HG03432 (cell line): ENCODE data around the gene HLA-G.
"Not testable (repeated sequence)": the region's sequence is repeated elsewhere in the genome, so short reads cannot be mapped to it uniquely, and the experiment has no call there.

Experiments used
- ATAC-seq: cut with Tn5 transposase; IDR thresholded peaks from one replicate; pipeline ENCODE4 v1.9.1; 2021; ENCODE audit warnings: mild to moderate bottlenecking, moderate library complexity; ENCODE audit not compliant: unreplicated experiment

Gene HLA-G

GRCh38 chr6:29864037-29864810 is 36.6 kb downstream of the HLA-G start:
- ATAC-seq = no peak

- ATAC-seq = no peak
Observed at GRCh38 chr6:29865631-29866030, 38.0 kb downstream of the HLA-G start.

GRCh38 chr6:29870104-29870503 is 42.5 kb downstream of the HLA-G start:
- ATAC-seq = no peak

- no peak for ATAC-seq
Observed at GRCh38 chr6:29872791-29873190, 45.2 kb downstream of the HLA-G start.

GRCh38 chr6:29875257-29875656 is 47.6 kb downstream of the HLA-G start:
- no peak for ATAC-seq

GRCh38 chr6:29875734-29876133 is 48.1 kb downstream of the HLA-G start:
- ATAC-seq = not testable (repeated sequence)
